ENCODE measurements around the gene DUOX2.

DNA sequence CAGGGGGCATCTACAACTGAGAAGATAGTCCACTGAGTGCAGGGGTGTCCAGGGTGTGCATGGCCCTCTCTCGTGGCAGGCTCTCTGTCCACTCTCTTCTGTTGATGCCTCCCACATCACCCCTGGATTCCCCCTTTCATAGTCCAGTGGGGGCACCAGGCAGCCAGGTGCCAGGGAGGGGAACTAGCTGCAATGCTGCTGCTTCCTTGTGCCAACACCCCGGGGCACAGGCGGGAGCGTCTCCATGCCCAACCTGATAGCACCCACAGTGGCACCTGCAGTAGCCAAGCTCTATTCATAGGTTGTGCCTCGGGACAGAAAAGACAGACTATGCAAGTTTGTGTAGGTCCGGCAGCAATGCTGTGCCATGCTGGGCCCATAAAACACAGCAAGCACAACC lies 11.7 kb downstream of the DUOX2 start:
- TF ChIP-seq, protein P1, sequence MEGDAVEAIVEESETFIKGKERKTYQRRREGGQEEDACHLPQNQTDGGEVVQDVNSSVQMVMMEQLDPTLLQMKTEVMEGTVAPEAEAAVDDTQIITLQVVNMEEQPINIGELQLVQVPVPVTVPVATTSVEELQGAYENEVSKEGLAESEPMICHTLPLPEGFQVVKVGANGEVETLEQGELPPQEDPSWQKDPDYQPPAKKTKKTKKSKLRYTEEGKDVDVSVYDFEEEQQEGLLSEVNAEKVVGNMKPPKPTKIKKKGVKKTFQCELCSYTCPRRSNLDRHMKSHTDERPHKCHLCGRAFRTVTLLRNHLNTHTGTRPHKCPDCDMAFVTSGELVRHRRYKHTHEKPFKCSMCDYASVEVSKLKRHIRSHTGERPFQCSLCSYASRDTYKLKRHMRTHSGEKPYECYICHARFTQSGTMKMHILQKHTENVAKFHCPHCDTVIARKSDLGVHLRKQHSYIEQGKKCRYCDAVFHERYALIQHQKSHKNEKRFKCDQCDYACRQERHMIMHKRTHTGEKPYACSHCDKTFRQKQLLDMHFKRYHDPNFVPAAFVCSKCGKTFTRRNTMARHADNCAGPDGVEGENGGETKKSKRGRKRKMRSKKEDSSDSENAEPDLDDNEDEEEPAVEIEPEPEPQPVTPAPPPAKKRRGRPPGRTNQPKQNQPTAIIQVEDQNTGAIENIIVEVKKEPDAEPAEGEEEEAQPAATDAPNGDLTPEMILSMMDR (conservative IDR thresholded peaks at IDR 0.05; ENCODE audit: low read length) = no peak
- TF ChIP-seq EZH2phosphoT487 (IDR thresholded peaks at IDR 0.05; ENCODE audit: borderline replicate concordance) = no peak

Data from Loucy (cell line).